Activated naive CD8-positive, alpha-beta T cell (primary cell): Measurements from ENCODE around the gene LRP4.

Experiments used
- H3K27ac Mint-ChIP-seq: one replicate; pipeline ENCODE4 v1.8.0; 2021; ENCODE audit warnings: mixed read lengths
- H3K27me3 Mint-ChIP-seq: one replicate; pipeline ENCODE4 v1.8.0; 2021; ENCODE audit warnings: mixed read lengths
- H3K36me3 Mint-ChIP-seq: one replicate; pipeline ENCODE4 v1.8.0; 2021; ENCODE audit warnings: mixed read lengths
- H3K4me1 Mint-ChIP-seq: one replicate; pipeline ENCODE4 v1.8.0; 2021; ENCODE audit warnings: low read depth, mixed read lengths
- H3K4me3 Mint-ChIP-seq: one replicate; pipeline ENCODE4 v1.8.0; 2021; ENCODE audit warnings: mild to moderate bottlenecking, mixed read lengths
- H3K9me3 Mint-ChIP-seq: one replicate; pipeline ENCODE4 v1.8.0; 2021; ENCODE audit warnings: low read depth, mixed read lengths

Gene LRP4

DNA sequence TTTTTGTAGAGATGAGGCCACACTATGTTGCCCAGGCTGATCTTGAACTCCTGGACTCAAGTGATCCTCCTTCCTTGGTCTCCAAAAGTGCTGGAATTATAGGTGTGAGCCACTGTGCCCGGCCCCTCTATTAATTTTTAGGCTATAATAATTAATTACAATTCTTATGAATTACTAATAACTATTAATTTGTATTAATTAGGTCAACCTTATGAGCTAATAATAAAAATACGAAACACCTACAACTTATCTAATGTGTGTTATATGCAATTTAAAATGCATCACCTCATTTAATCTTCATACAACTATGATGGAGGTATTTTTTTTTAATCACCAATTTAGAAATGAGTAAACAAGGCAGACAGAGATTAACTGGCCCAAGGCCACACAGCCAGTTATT lies 26.2 kb downstream of the LRP4 start:
- H3K4me1 Mint-ChIP-seq, result no peaks in the 10 kb centered on the region
- H3K27me3 Mint-ChIP-seq, result peaks cover 2% of the 10 kb centered on the region
- no peak overlapping the region for H3K4me3 Mint-ChIP-seq
- no peaks in the 10 kb centered on the region for H3K9me3 Mint-ChIP-seq
- H3K36me3 Mint-ChIP-seq, result no peaks in the 10 kb centered on the region
- H3K27ac Mint-ChIP-seq, result no peak overlapping the region

DNA sequence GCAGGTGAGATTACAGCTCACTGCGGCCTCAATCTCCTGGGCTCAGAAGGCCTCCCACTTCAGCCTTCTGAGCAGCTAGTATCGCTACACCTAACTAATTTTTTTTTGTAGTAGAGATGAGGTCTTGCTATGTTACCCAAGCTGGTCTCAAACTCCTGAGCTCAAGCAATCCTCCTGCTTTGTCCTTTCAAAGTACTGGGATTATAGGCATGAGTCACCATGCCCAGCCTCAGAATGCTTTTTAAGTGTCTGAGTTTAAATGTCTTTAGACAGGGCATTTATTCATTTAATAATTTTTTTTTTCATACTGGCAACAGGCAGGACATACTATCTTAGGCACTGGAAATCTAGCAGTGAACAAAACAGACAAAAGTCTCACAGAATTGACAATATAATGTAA lies 27.7 kb downstream of the LRP4 start:
- Mint-ChIP-seq H3K27ac (no peak overlapping the region), H3K4me3 (no peak overlapping the region), H3K27me3 (peaks cover 6% of the 10 kb centered on the region), H3K9me3 (no peaks in the 10 kb centered on the region), H3K4me1 (no peaks in the 10 kb centered on the region), H3K36me3 (no peaks in the 10 kb centered on the region)

DNA sequence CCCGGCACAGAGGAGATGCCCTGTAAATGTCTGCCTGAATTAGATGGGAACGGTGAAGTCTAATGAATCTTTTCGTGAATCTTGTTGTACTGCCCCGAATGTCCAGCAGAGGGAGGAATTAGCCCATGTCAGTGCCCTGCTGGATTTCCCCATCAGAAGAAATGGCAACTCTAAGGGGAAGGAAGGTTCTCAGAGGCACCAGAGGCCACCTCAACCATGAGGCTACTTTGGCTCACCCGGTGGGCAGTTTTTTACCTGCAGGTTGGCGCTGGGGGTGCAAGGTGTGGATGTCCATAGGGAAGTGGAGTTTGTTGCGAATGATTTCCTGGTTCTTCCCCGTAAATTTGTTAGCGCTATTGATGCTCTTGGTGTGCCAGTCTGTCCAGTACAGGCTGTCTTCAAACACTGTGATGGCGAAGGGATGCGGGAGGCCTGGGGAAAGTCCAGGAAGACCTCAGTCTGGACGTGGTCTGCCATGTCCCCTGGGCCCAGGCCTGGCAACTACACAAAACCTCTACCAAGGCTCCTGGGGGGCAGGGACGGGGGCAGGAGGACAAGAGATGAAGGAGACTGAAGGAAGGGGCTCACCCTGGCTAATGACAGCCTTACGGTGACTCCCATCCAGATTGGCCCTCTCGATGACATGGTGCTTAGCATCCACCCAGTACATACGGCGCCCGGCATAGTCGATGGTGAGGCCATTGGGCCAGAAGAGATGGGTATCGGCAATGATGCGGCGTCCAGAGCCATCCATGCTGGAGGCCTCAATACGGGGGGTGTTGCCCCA lies 28.5 kb downstream of the LRP4 start:
- Mint-ChIP-seq H3K4me1 (no peaks in the 10 kb centered on the region), H3K27me3 (peaks cover 6% of the 10 kb centered on the region), H3K9me3 (no peaks in the 10 kb centered on the region), H3K27ac (no peak overlapping the region), H3K4me3 (no peak overlapping the region), H3K36me3 (no peaks in the 10 kb centered on the region)

DNA sequence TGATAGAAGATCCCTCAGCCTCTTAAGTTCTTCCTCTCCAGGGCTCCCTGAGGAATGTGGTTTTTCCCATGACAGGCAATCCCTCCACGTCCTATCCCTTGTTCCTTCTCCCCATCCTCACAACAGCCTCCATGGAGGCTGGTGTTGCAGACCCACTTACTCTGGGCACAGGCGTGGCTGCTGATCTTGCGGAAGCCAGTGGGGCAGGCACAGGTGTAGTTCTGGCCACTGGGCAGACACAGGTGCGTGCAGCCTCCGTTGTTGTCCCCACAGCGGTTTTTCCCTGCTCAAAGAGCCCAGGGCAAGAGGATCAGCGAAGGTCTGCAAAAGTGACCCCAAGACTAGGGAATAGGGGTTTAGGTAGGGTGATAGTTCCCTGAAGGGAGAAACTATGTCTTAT lies 29.1 kb downstream of the LRP4 start:
- Mint-ChIP-seq H3K36me3 (no peaks in the 10 kb centered on the region), H3K27me3 (peaks cover 6% of the 10 kb centered on the region), H3K9me3 (no peaks in the 10 kb centered on the region), H3K4me3 (no peak overlapping the region), H3K4me1 (no peaks in the 10 kb centered on the region), H3K27ac (no peak overlapping the region)

DNA sequence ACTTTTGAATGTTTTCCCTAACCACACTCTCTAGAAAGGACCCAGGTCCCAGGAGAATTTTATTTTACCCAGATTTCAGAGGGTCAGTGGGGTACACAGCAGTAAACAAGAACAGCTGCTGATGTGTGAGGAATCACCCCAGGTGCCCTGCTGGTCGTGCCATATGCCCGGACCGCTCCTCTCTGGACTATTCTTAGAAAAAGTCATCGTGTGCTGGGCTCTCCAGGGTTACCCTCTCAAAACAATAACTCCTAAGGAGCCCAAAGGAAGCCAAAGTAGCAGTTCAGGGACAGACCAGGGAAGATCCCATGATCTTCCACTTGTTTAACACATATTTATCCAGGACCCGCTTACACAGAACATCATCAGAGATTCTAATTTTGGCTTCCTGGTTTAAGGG lies 29.7 kb downstream of the LRP4 start:
- H3K9me3 Mint-ChIP-seq, result no peaks in the 10 kb centered on the region
- H3K4me3 Mint-ChIP-seq, result no peak overlapping the region
- H3K27ac Mint-ChIP-seq, result no peak overlapping the region
- no peaks in the 10 kb centered on the region for H3K4me1 Mint-ChIP-seq
- peaks cover 6% of the 10 kb centered on the region for H3K27me3 Mint-ChIP-seq
- no peaks in the 10 kb centered on the region for H3K36me3 Mint-ChIP-seq

DNA sequence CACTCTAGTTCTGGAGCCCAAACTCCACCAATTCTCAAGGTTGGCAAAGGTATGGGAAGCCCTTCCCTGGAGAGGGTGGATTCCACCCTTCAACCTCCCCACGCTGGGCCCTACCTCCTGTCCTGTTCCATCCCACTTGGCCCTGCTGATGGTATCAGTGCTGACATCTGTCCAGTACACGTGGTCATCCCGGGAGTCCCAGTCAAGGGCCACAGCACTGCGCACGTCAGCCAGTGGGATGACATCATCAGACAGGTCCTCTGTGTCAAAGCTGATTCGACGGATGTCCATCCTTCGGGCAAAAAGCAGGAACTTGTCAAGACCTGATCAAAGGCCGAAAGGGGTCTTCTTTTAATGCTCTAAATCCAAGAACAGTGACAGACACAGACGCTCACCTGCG lies 32.1 kb downstream of the LRP4 start:
- H3K27ac Mint-ChIP-seq, result no peak overlapping the region
- H3K9me3 Mint-ChIP-seq, result no peaks in the 10 kb centered on the region
- H3K4me1 Mint-ChIP-seq, result no peaks in the 10 kb centered on the region
- peaks cover 6% of the 10 kb centered on the region for H3K27me3 Mint-ChIP-seq
- H3K36me3 Mint-ChIP-seq, result no peaks in the 10 kb centered on the region
- no peak overlapping the region for H3K4me3 Mint-ChIP-seq

DNA sequence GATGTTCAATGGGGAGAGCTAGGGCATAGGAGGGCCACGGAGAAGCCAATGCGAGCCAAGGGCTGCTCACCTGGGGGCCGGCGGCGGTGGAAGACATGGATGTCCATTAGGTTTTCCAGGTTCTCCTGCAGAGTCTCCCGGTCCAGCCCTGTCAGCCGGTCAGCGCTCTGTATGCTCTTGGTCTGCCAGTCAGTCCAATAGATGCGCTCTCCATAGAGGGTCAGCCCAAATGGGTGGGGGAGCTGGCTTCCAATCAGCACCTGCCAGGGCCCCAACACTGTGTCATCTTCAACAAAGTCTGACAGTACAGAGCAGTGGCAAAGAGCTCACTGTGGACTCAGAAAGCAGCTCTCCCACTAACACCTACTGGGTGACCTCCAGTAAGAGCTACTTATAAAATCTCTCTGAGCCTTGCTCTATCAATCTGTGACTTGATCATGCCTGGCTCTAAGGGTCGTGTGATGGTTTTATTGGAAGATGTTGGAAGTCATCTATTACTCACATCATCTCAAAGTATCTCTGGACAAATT lies 39.2 kb downstream of the LRP4 start:
- no peak overlapping the region for H3K4me3 Mint-ChIP-seq
- no peak overlapping the region for H3K27ac Mint-ChIP-seq
- H3K9me3 Mint-ChIP-seq, result no peaks in the 10 kb centered on the region
- no peaks in the 10 kb centered on the region for H3K27me3 Mint-ChIP-seq
- H3K4me1 Mint-ChIP-seq, result no peaks in the 10 kb centered on the region
- H3K36me3 Mint-ChIP-seq, result no peaks in the 10 kb centered on the region

DNA sequence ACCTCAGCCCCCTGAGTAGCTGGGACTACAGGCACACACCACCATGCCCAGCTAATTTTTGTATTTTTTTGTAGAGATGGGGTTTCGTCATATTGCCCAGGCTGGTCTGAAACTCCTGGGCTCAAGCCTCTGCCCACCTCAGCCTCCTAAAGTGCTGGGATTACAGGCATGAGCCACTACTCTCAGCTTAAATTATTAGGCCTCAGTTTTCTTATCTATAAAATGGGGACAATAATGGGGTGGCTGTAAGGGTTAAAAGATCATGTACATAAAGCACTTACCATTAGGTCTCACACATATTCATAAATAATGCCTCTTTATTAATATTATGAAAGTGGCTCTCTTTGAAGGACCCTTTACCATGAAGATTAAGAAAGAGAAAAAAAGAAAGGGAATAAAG lies 40.8 kb downstream of the LRP4 start:
- Mint-ChIP-seq H3K4me3 (no peak overlapping the region), H3K36me3 (no peaks in the 10 kb centered on the region), H3K27me3 (no peaks in the 10 kb centered on the region), H3K9me3 (no peaks in the 10 kb centered on the region), H3K27ac (no peak overlapping the region), H3K4me1 (no peaks in the 10 kb centered on the region)

DNA sequence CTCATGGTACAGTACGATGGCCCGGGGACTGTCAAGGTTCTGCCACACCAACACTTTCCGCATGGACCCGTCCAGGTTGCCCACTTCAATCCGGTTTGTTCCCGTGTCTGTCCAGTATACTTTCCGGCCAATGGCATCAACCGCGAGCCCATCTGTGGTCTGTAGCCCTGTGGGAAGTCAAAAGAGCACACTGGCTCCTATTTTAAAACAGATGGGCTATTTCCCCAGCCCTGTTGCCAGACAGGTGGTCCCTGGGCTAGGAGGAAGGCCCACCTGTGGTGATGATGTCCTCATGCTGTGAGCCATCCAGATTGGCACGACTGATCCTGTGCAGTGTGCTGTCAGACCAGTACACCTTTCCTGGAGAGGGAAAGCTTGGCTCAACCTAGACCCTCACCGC lies 41.9 kb downstream of the LRP4 start:
- Mint-ChIP-seq H3K4me1 (no peaks in the 10 kb centered on the region), H3K27me3 (no peaks in the 10 kb centered on the region), H3K9me3 (no peaks in the 10 kb centered on the region), H3K4me3 (no peak overlapping the region), H3K27ac (no peak overlapping the region), H3K36me3 (no peaks in the 10 kb centered on the region)

DNA sequence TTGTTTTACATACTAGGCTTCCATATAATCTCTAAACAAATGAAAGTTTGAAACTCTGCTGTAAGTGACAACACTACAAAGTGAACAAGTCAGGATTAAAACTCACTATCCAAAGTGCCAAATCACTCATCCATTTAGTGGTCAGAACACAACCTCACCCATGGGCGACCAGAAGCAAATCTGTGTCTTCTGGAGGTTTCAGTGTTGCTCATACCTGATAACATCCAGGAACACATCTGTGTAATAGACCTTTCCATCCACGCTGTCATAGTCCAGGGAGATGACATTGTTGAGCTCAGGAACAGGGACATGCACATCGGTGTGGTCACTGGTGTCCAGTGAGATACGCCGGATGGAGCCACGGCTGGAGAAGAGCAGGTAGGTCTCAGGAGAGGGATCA lies 43.8 kb downstream of the LRP4 start:
- peaks cover 2% of the 10 kb centered on the region for H3K27me3 Mint-ChIP-seq
- no peaks in the 10 kb centered on the region for H3K4me1 Mint-ChIP-seq

DNA sequence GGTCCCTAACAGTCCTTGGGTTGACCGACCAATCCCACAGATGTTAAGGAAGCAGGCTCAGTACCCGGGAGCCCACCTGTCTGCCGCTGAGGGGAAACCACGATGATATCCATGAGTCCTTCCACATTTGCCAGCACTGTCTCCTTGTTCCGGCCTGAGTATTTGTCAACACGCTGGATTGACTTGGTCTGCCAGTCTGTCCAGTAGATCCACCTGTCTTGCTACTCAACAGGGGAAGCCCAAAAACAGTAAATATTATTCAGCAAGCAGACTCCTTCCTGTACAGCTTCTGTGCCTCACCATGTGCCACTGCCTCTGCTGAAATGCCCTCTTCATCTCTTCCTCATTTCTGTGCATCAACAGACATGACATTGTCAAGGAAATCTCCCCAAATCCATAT lies 49.4 kb downstream of the LRP4 start:
- no peaks in the 10 kb centered on the region for H3K4me1 Mint-ChIP-seq
- no peaks in the 10 kb centered on the region for H3K9me3 Mint-ChIP-seq
- no peak overlapping the region for H3K27ac Mint-ChIP-seq
- H3K4me3 Mint-ChIP-seq, result no peak overlapping the region
- no peaks in the 10 kb centered on the region for H3K36me3 Mint-ChIP-seq
- H3K27me3 Mint-ChIP-seq, result peaks cover 2% of the 10 kb centered on the region

More for the DNA sequence above, 43.8 kb downstream of the LRP4 start:
- Mint-ChIP-seq H3K27ac (no peak overlapping the region), H3K9me3 (no peaks in the 10 kb centered on the region), H3K4me3 (no peak overlapping the region), H3K36me3 (no peaks in the 10 kb centered on the region)

DNA sequence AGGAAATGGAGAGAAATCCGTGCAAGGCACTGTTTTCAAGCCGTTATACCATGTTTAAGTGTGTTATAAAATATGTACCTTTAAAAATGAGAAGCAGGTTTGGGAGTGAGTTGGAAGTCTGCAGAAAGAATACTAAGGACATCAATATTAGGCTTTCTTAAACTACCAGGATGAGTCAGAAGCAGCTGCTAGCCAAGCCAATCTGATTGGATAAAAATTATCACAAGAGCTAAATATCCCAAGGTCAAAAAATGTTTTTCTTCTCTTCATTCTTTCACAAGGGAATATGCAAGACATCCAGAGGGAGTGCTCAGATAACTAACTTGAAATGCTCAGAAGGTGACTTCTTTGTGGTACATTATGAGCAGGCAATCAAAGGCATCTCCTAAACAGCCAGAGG lies 53.0 kb downstream of the LRP4 start:
- Mint-ChIP-seq H3K36me3 (no peaks in the 10 kb centered on the region), H3K27me3 (peaks cover 5% of the 10 kb centered on the region), H3K27ac (no peak overlapping the region), H3K4me1 (no peaks in the 10 kb centered on the region), H3K4me3 (no peak overlapping the region), H3K9me3 (no peaks in the 10 kb centered on the region)

DNA sequence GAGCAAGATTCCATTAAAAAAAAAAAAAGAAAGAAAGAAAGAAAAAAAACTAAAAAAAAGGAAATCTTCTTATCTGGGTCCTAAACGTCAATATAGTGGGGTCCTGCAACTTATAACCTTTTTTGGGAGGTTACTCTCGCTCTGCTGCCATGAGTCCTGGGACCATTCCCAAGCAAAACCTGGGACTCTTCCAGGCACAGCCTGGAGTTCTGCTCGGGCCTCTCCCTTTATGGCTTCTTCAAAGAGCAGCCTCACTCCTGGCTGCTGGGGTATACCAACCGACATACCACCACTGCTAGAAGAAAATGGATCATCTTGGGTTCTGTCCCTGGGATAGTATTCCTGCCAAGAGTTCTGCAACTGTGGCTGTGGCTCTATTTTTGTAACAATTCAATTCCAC lies 58.1 kb downstream of the LRP4 start:
- Mint-ChIP-seq H3K36me3 (no peaks in the 10 kb centered on the region), H3K27ac (no peak overlapping the region), H3K9me3 (no peaks in the 10 kb centered on the region), H3K4me3 (no peak overlapping the region), H3K27me3 (peaks cover 4% of the 10 kb centered on the region), H3K4me1 (no peaks in the 10 kb centered on the region)

DNA sequence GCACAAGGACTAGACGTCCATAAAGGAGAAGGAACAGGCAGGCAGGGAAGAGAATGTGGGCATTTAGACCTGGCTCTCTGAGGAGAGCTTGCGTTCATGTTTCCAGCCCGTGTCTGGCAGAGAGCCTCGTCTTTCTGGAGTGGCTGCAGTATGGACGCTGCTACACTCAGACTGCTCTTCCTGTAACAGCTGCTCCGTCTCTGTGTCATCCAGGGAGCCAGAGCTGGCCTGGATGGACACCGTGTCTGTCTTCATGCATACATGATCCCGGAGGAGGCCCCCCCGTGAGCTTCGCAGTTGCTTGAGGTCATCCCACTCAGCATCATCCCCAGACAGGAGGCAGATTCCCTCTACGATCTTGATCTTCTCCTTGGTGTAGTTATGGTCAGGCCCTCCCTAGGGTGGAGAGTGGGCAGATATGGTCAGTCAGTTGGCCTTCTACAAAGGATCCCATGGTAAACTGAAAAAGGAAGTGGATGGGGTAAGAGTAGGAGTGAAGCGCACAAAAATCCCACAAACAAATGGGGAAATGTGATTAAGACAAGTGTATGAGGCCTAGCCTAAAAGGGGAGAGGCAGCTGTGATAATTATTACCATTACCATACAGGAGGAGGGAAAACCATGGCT lies 59.3 kb downstream of the LRP4 start:
- Mint-ChIP-seq H3K9me3 (no peaks in the 10 kb centered on the region), H3K27me3 (peaks cover 4% of the 10 kb centered on the region), H3K36me3 (no peaks in the 10 kb centered on the region), H3K27ac (no peak overlapping the region), H3K4me1 (no peaks in the 10 kb centered on the region), H3K4me3 (no peak overlapping the region)

DNA sequence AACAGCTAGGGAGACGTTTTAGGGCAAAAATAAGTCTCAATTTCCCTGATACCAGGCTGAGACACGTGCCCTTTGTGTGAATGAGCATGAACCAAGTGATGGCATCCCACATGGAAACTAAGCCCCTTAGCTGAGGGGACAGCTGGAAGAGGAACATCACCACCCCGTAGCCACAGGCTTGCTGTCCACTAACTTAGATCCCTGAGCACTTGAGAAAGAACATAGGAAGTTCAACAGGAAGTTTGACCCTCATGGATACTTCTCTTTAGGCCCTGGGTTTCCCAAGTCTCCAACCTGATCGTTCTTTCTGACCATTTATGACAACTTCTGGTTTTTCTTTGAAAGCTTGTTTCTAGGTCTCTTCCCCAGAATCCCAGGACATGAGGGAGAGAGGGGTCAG lies 60.7 kb downstream of the LRP4 start:
- peaks cover 4% of the 10 kb centered on the region for H3K27me3 Mint-ChIP-seq

More for the DNA sequence above, 60.7 kb downstream of the LRP4 start:
- H3K9me3 Mint-ChIP-seq, result no peaks in the 10 kb centered on the region
- no peak overlapping the region for H3K27ac Mint-ChIP-seq
- no peak overlapping the region for H3K4me3 Mint-ChIP-seq
- no peaks in the 10 kb centered on the region for H3K4me1 Mint-ChIP-seq
- H3K36me3 Mint-ChIP-seq, result no peaks in the 10 kb centered on the region
